SKM-1 (cell line): ENCODE measurements around the gene AKR1E2.

Experiments used
- DNase-seq: peaks from one replicate; lab custom pipeline; 2025; ENCODE audit not compliant: unreplicated experiment; lab: John Stamatoyannopoulos, UW

The AKR1E2 gene

DNA sequence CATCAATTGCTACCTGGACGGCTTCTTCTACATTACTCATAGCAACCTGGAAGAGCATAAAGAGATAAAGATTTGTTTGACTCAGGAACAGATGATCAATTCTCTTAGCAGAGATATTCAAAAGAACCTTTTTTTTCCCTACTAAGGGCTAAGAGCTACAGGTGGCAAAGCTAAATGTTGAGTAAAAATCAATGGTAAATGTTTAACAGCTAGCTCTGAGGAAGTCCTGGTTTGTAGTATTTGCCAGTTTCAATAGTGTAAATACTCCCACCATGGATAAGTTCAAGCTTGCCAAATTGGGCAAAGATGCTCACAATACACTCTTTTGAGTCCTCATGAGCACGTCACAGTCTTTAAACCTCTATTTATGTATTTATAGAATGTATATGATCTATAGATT, 64.0 kb downstream of the AKR1E2 start:
- no peak for DNase-seq

DNA sequence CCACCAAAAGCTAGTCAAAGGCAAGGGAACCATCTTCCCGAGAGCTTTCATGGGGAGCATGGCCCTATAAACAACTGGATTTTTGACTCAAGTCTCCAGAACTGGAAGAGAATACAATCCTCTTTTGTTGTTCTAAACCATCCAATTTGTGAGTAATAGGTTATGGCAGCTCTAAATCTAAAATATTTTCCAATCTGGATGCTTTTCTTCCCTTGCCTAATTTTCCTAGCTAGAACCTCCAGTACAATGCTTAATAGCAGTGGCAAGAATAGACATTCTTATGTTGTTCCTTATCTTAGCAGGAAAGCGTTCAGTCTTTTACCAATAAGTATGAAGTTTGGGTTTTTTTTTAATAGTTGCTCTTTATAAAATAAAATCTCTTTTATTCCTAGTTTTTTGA, 66.7 kb downstream of the AKR1E2 start:
- no peak for DNase-seq

DNA sequence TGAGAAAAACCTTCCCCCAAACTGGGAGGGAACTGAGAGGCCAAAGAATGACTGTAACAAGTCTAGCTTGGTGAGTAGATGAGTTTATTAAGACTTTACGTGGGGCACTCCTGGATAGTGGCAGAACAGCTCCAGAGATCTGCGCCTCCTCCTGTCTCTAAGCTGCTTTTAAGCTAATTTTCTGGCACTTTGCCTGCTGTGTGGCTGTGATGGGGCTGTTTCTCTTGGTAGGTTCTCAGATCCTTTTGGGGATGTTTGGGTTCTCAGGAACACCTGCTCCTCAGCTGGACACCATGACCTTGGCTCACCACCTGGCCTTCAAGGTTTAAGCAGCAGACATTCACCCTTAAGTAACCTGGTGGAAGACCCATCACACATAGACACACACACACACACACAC, 68.3 kb downstream of the AKR1E2 start:
- no peak for DNase-seq
